PFSK-1 (cell line): Measurements from ENCODE around the gene ERI2. TPM values are rescaled to one million over a fixed set of nuclear protein-coding genes. Genes with fewer than 3 reads are reported as not detected.

Experiments
- FOXP2 ChIP-seq: optimal IDR thresholded peaks from 2 replicates; pipeline ENCODE3; 2011; ENCODE audit warnings: borderline replicate concordance, control low read depth, inconsistent platforms; ENCODE audit not compliant: insufficient read depth; ENCODE audit errors: extremely low read length, extremely low read depth
- POLR2AphosphoS5 ChIP-seq: IDR thresholded peaks from 2 replicates; pipeline ENCODE4 v1.6.1; 2012; ENCODE audit warnings: low read depth, mild to moderate bottlenecking, control low read depth, low read length, moderate library complexity
- REST ChIP-seq, 2 experiments: IDR thresholded peaks; 2 replicates each; pipeline versions ENCODE4 v1.6.1 to v1.8.0; 2011 to 2012; ENCODE audit warnings: low read depth in 2 of 2, low read length in 2 of 2, control low read depth in 1 of 2, inconsistent platforms in 1 of 2, mild to moderate bottlenecking in 1 of 2, moderate library complexity in 1 of 2; ENCODE audit not compliant: insufficient read depth in 1 of 2
- SIN3A ChIP-seq: IDR thresholded peaks from 2 replicates; pipeline ENCODE4 v1.6.1; 2012; ENCODE audit warnings: mild to moderate bottlenecking, low read length, moderate library complexity, borderline replicate concordance; ENCODE audit not compliant: insufficient read depth
- TAF1 ChIP-seq: IDR thresholded peaks from 2 replicates; pipeline ENCODE4 v1.6.1; 2012; ENCODE audit warnings: low read length, control low read depth, borderline replicate concordance; ENCODE audit not compliant: insufficient read depth
- polyA plus RNA-seq: library from polyadenylated mRNA; unstranded; fragments of >200 nt; gene quantifications from one replicate; pipeline ENCODE4 v1.2.1, GENCODE V29; 2012; ENCODE audit warnings: low read depth, missing spikeins; ENCODE audit not compliant: insufficient read length

The ERI2 gene
- polyA plus RNA-seq: 2.6 TPM

DNA sequence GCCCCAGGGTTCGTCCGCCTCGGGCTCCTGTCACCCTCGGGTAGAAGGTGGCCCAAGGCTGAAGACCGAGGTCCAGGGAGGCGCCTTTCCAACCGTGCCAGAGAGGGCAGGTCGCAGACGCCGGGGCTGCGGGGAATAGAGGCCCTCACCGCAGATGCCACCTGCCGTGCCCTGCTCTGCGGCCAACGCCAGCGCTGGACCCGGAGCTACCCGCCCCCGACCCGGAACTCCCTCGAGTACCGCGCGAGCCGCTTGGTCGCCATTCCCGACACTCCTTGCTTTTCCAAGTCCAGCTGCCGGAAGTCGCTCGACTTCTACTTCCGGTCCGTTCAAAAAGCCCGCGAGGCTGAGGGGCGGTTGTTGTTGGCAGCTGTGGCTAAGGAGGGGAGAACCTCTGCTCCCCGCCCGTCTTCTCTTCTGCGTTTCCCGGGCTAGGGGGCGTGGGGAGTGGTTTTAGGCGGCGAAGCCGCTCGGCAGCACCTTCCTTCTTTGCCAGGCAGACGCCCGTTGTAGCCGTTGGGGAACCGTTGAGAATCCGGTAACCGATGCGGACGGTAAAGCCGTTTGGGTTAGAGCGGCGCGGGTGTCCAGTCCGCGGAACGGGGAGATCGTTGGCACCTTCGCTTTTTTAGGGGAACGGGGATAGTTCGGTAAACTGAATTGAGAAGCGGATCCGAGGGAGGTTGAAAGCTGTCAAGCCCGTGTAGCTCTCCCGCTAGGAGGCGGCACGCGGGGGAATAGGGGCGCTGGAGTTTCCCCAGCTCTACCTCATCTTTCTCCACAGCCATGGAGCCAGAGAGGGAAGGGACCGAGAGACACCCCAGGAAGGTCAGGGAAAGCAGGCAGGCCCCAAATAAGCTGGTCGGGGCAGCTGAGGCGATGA is at the start of gene ERI2, which contains the start of gene REXO5:
Gene ERI2 (minus strand): TSS at position 305 of the 883 bp plus-strand sequence. CDS start 42 bp downstream, at position 263.
Gene REXO5 (plus strand): TSS at position 360 of the 883 bp plus-strand sequence. CDS start 427 bp downstream, at position 787.
- peak; percentile 89 for TF ChIP-seq TAF1
- TF ChIP-seq POLR2AphosphoS5: peak; percentile 80
- TF ChIP-seq SIN3A: peak; percentile 57; the same call in 1 of the 2 replicates
- TF ChIP-seq FOXP2: no peak
- TF ChIP-seq REST (IDR thresholded peaks at IDR 0.05; ENCODE audit: insufficient read depth in 1 of 2, low read depth in 2 of 2, low read length in 2 of 2): no peak

- TF ChIP-seq FOXP2: no peak
- TF ChIP-seq REST (IDR thresholded peaks at IDR 0.05; ENCODE audit: insufficient read depth in 1 of 2, low read depth in 2 of 2, low read length in 2 of 2): no peak
- no peak for TF ChIP-seq POLR2AphosphoS5
- no peak for TF ChIP-seq TAF1
- no peak for TF ChIP-seq SIN3A
Observed at GRCh38 chr16:20854963-20855362, 48.7 kb upstream of the ERI2 start.

DNA sequence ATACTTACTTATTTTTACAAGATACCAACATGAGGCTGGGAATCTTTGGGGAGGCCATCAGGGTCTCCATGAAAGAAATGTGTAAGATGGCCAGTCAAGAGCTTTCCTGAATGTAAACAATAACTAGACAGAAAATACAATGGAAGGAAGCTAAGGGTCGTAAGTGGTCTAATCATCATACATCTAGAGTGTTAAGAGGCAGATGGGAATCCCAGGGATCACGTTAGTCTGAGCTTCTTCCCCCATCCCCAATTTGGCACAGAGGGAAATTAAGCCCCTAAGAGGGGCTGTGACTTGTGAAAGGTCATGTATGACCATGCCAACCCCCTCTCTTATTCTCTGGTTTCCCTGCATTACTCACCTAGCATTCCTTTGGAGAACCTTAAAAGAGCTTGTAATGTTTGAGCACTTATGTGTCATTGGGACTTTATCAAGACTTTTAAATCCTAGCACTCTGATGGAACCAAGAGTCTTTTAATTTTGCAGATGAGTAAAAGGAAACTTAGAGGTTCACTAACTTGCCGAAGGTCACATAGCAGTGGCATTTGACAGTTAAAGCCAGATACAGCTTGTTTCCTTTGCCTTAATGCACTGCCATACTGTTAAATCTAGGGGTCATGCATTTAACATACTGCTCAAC is 47.8 kb upstream of the ERI2 start:
- TF ChIP-seq REST (IDR thresholded peaks at IDR 0.05; ENCODE audit: insufficient read depth in 1 of 2, low read depth in 2 of 2, low read length in 2 of 2) (no peak), POLR2AphosphoS5 (no peak), FOXP2 (no peak), TAF1 (no peak), SIN3A (no peak)

- TF ChIP-seq REST (IDR thresholded peaks at IDR 0.05; ENCODE audit: insufficient read depth in 1 of 2, low read depth in 2 of 2, low read length in 2 of 2): no peak
- TF ChIP-seq TAF1: no peak
Observed at GRCh38 chr16:20853143-20853542, 46.9 kb upstream of the ERI2 start.
